ENCODE measurements around the gene COL12A1.

DNA sequence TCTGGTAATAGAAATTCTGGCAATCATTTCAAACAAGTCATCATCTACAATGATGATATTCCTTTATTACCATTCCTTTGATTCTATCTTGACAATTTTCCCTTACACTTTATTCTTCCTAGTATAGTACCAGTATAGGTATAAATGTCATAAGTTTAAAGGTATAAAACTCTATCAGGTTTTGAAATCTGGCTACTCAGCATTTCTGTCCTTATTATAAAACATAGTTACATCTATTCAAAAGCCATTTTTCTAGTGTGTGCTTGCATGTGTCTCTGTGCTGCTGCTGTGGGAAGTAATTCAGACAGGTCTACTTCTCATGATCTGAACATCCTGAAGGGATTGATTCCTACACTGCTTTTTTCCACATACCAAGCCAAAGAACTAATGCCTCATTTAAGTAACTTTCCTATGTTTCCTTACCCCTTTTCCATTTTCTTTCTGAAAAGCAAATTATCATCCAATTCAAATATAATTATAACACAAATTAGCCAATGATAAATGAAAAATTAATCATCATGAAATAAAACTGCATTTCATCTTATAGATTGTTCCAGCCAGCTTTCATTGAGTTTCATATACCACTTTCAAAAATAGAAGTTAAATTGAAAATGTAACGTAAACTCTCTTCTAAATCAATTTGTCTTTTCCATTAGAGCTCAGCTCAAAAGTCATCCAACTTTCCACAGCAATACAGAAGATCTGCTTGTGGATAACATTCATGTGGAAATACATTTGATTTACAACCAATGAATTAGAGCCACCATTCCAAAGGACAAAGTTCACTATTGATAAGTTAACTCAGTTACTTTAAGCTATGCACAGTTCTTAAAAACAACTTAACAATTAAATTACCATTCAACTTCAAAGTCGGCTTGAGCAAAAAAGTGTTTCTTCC lies 35.9 kb downstream of the COL12A1 start:
- TF ChIP-seq, protein P1, sequence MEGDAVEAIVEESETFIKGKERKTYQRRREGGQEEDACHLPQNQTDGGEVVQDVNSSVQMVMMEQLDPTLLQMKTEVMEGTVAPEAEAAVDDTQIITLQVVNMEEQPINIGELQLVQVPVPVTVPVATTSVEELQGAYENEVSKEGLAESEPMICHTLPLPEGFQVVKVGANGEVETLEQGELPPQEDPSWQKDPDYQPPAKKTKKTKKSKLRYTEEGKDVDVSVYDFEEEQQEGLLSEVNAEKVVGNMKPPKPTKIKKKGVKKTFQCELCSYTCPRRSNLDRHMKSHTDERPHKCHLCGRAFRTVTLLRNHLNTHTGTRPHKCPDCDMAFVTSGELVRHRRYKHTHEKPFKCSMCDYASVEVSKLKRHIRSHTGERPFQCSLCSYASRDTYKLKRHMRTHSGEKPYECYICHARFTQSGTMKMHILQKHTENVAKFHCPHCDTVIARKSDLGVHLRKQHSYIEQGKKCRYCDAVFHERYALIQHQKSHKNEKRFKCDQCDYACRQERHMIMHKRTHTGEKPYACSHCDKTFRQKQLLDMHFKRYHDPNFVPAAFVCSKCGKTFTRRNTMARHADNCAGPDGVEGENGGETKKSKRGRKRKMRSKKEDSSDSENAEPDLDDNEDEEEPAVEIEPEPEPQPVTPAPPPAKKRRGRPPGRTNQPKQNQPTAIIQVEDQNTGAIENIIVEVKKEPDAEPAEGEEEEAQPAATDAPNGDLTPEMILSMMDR (IDR thresholded peaks at IDR 0.05) = no peak
- no peak for TF ChIP-seq POLR2A (IDR thresholded peaks at IDR 0.05)
